Measurements from ENCODE around the gene AKT3.
"Not testable (repeated sequence)": the region's sequence is repeated elsewhere in the genome, so short reads cannot be mapped to it uniquely, and the experiment has no call there.

AKT3 gene

DNA sequence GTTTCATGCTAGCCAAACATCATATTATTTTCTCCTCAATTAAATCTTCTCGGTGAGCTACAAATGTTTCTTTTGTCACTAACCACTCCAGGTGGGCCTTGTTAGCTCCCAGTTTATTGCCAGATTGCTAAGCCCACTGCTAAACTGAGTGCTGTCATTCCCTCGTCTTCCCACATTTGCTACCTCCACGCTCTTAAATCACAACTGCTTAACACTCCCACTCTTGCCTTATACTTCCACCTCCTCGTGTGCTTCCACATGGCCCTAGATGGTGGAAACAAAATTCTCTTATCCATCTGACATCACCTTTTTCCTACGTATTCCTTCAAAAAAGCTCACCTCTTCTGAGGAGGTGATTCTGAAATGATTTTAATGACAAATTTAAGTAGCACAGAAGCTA lies 34.6 kb upstream of the AKT3 start:
- TF ChIP-seq, protein P1, sequence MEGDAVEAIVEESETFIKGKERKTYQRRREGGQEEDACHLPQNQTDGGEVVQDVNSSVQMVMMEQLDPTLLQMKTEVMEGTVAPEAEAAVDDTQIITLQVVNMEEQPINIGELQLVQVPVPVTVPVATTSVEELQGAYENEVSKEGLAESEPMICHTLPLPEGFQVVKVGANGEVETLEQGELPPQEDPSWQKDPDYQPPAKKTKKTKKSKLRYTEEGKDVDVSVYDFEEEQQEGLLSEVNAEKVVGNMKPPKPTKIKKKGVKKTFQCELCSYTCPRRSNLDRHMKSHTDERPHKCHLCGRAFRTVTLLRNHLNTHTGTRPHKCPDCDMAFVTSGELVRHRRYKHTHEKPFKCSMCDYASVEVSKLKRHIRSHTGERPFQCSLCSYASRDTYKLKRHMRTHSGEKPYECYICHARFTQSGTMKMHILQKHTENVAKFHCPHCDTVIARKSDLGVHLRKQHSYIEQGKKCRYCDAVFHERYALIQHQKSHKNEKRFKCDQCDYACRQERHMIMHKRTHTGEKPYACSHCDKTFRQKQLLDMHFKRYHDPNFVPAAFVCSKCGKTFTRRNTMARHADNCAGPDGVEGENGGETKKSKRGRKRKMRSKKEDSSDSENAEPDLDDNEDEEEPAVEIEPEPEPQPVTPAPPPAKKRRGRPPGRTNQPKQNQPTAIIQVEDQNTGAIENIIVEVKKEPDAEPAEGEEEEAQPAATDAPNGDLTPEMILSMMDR (IDR thresholded peaks at IDR 0.05; ENCODE audit: unreplicated experiment in 3 of 3): no peak
- Mint-ChIP-seq H3K4me3 (no peak overlapping the region), H3K27me3 (ENCODE audit: low read depth) (peaks cover 7% of the 10 kb centered on the region), H3K27ac (no peak overlapping the region), H3K9me3 (no peaks in the 10 kb centered on the region), H3K36me3 (ENCODE audit: low read depth) (no peaks in the 10 kb centered on the region), H3K4me1 (no peaks in the 10 kb centered on the region)

- Mint-ChIP-seq H3K4me3 (no peak overlapping the region), H3K27ac (no peak overlapping the region), H3K4me1 (no peaks in the 10 kb centered on the region), H3K27me3 (ENCODE audit: low read depth) (peaks cover 7% of the 10 kb centered on the region), H3K36me3 (ENCODE audit: low read depth) (no peaks in the 10 kb centered on the region), H3K9me3 (no peaks in the 10 kb centered on the region)
- TF ChIP-seq, protein P1 (IDR thresholded peaks at IDR 0.05; ENCODE audit: unreplicated experiment in 3 of 3): no peak
Observed at GRCh38 chr1:243883551-243883950, 33.5 kb upstream of the AKT3 start.

GRCh38 chr1:243882276-243882675 lies 32.2 kb upstream of the AKT3 start:
- Mint-ChIP-seq H3K4me1 (no peaks in the 10 kb centered on the region), H3K36me3 (ENCODE audit: low read depth) (no peaks in the 10 kb centered on the region), H3K27ac (no peak overlapping the region), H3K4me3 (no peak overlapping the region), H3K9me3 (peaks cover 7% of the 10 kb centered on the region), H3K27me3 (ENCODE audit: low read depth) (peaks cover 7% of the 10 kb centered on the region)
- TF ChIP-seq, protein P1 (IDR thresholded peaks at IDR 0.05; ENCODE audit: unreplicated experiment in 3 of 3): no peak

- not testable (repeated sequence) for H3K27ac Mint-ChIP-seq; H3K36me3 Mint-ChIP-seq (ENCODE audit: low read depth); H3K4me1 Mint-ChIP-seq; H3K27me3 Mint-ChIP-seq (ENCODE audit: low read depth); H3K4me3 Mint-ChIP-seq
- H3K9me3 Mint-ChIP-seq: peaks cover 24% of the 10 kb centered on the region
Observed at GRCh38 chr1:243877058-243877457, 27.0 kb upstream of the AKT3 start.

- Mint-ChIP-seq H3K27me3 (ENCODE audit: low read depth) (peaks cover 30% of the 10 kb centered on the region), H3K4me1 (peaks cover 9% of the 10 kb centered on the region)
Observed at GRCh38 chr1:243855616-243856318, 5.7 kb upstream of the AKT3 start.

DNA sequence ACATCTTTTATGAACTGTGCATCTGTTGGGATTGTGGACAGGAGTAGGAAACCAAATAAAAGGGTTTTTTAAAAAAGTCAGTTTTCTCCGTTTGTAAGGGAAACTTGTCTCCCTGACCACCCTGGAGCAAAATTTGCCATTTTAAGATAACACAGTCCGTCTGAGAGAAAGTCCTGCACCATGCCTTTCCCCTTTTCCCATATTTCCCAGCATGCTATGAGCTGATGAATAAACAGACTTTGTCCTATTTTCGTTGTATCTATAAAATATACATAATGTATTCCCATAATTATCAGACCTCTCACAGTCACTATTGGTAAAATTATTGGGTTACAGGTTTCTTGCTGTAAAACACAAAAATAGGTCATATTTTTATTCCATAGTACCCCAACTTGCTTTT lies 1.7 kb upstream of the AKT3 start:
- Mint-ChIP-seq H3K27me3 (ENCODE audit: low read depth) (peaks cover 12% of the 10 kb centered on the region), H3K4me3 (peak overlapping the region; percentile 93 to 97 (median 96)), H3K36me3 (ENCODE audit: low read depth) (no peaks in the 10 kb centered on the region), H3K4me1 (peaks cover 9% of the 10 kb centered on the region), H3K27ac (peak overlapping the region; percentile 90 to 94 (median 91)), H3K9me3 (no peaks in the 10 kb centered on the region)
- TF ChIP-seq, protein P1 (IDR thresholded peaks at IDR 0.05; ENCODE audit: unreplicated experiment in 3 of 3): no peak

More at GRCh38 chr1:243855616-243856318, 5.7 kb upstream of the AKT3 start:
- Mint-ChIP-seq H3K9me3 (no peaks in the 10 kb centered on the region), H3K4me3 (no peak overlapping the region), H3K27ac (no peak overlapping the region), H3K36me3 (ENCODE audit: low read depth) (no peaks in the 10 kb centered on the region)
- TF ChIP-seq, protein P1 (IDR thresholded peaks at IDR 0.05; ENCODE audit: unreplicated experiment in 3 of 3): no peak

Measured in nephron (organoid).